ENCODE data around the gene COCH.
"Not testable (repeated sequence)": the region's sequence is repeated elsewhere in the genome, so short reads cannot be mapped to it uniquely, and the experiment has no call there.

COCH gene

DNA sequence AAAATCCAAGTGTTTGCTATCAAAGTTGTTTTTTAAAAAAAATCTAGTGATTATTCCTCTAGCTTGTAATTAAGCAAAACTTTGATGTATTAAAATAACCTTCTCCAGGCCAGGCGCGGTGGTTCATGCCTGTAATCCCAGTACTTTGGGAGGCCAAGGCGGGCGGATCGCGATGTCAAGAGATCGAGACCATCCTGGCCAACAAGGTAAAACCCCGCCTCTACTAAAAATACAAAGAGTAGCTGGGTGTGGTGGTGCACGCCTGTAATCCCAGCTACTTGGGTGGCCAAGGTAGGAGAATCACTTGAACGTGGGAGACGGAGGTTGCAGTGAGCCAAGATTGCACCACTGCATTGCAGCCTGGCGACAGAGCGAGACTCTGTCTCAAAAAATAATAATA, 59.6 kb downstream of the COCH start:
- not testable (repeated sequence) for DNase-seq

DNA sequence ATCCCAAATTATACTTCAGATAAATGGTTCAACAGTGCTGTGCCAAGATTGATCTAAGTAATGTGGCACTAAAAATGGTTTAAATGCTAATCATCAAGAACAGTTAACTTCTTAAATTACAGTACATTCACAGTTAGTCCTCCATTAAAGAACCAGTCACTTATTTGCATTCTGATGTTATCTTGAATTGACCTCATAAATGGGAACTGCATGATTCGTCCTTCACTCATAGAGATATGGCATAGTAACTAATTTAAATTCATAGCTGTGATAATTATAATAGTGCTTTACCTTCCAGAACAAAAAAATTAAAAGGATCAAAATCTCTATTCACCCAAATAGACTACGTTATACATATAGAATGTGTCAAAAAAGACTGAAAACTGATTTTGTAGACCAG, 61.1 kb downstream of the COCH start:
- DNase-seq: no peak

DNA sequence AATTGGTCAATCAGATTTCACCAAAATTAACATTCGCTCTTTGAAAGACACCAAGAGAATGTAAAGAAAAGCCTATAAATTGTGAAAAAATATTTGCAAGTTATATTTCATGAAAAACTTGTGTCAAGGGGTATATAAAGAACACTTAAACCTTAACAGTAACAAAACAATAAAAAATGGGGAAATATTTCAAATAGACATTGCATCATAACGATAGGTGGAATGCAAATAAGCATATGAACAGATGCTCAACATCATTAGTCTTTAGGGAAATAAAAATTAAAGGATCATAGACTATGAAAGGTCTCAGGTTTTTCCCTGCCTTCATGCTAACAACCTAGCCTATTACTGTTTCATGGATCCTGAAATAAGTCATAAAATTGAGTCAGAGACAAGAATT, 64.3 kb downstream of the COCH start:
- no peak for DNase-seq

All from CD4-positive, alpha-beta T cell treated with Interleukin-4 for 1 hour (primary cell).